H1 (cell line): Measurements from ENCODE around the gene PER2. TPM values are rescaled to one million over a fixed set of nuclear protein-coding genes. Genes with fewer than 3 reads are reported as not detected.
"Not testable (repeated sequence)": the region's sequence is repeated elsewhere in the genome, so short reads cannot be mapped to it uniquely, and the experiment has no call there.

Experiments used
- CTCF ChIA-PET: fragments of 300-600 bp; sonication (Branson Sonifier 250); formaldehyde crosslinking; loops from one replicate; lab custom pipeline; 2021; ENCODE audit not compliant: partially characterized antibody; lab: Charles Lee
- POLR2A ChIA-PET: fragments of 300-600 bp; sonication (Branson Sonifier 250); formaldehyde crosslinking; loops from one replicate; lab custom pipeline; 2021; ENCODE audit warnings: inconsistent platforms; ENCODE audit not compliant: partially characterized antibody; lab: Charles Lee
- DNase-seq, 2 experiments: peaks; one replicate each; pipeline versions ENCODE4 v3.0.0 to v3.0.0-alpha.2; 2010 to 2022; ENCODE audit warnings: low spot score in 2 of 2, low read depth in 1 of 2, mixed read lengths in 1 of 2
- FAIRE-seq: peaks from 2 replicates; lab custom pipeline; 2011; peaks lifted over from hg19 to GRCh38; lab: Jason Lieb, UNC
- H2AFZ ChIP-seq: 2 replicates; pipeline ENCODE4 v1.8.1; 2012; ENCODE audit warnings: low read length, inconsistent platforms
- H2AK5ac ChIP-seq: 2 replicates; pipeline ENCODE4 v1.6.1; 2013; ENCODE audit warnings: low read depth, low read length
- H2BK120ac ChIP-seq: replicated peaks from 2 replicates; pipeline ENCODE3; 2013; ENCODE audit warnings: low read depth, low read length, inconsistent platforms
- H2BK12ac ChIP-seq: 2 replicates; pipeline ENCODE4 v1.6.1; 2013; ENCODE audit warnings: low read depth, low read length
- H2BK15ac ChIP-seq: 2 replicates; pipeline ENCODE4 v1.6.1; 2013; ENCODE audit warnings: low read length
- H2BK20ac ChIP-seq: 2 replicates; pipeline ENCODE4 v1.6.1; 2013; ENCODE audit warnings: low read length
- H2BK5ac ChIP-seq: 2 replicates; pipeline ENCODE4 v1.6.1; 2013; ENCODE audit warnings: low read depth, low read length
- H3K14ac ChIP-seq: 2 replicates; pipeline ENCODE4 v1.6.1; 2013; ENCODE audit warnings: inconsistent platforms; ENCODE audit not compliant: insufficient read length
- H3K18ac ChIP-seq: 2 replicates; pipeline ENCODE4 v1.6.1; 2013; ENCODE audit warnings: low read length; ENCODE audit errors: extremely low read depth
- H3K23ac ChIP-seq: 2 replicates; pipeline ENCODE4 v1.6.1; 2013; ENCODE audit warnings: inconsistent platforms; ENCODE audit not compliant: insufficient read length
- H3K23me2 ChIP-seq: 2 replicates; pipeline ENCODE4 v1.6.1; 2013; ENCODE audit warnings: low read depth, low read length
- H3K27ac ChIP-seq: 2 replicates; pipeline ENCODE4 v1.6.1; 2011; ENCODE audit warnings: low read depth, low read length, inconsistent platforms
- H3K27me3 ChIP-seq, 4 experiments: replicated peaks in 1 of 4; 1 replicate in 1 of 4; 2 replicates in 3 of 4; pipeline versions ENCODE4 v1.6.1 to v1.8.1; 2011 to 2013; ENCODE audit warnings: low read length in 3 of 4, mild to moderate bottlenecking in 3 of 4, inconsistent platforms in 2 of 4, mixed read lengths in 2 of 4, moderate library complexity in 1 of 4; ENCODE audit not compliant: control insufficient read depth in 3 of 4, insufficient read depth in 3 of 4; ENCODE audit errors: extremely low read depth in 1 of 4
- H3K36me3 ChIP-seq, 4 experiments: 2 replicates each; pipeline versions ENCODE4 v1.6.1 to v1.8.1; 2011 to 2013; ENCODE audit warnings: mild to moderate bottlenecking in 4 of 4, low read length in 3 of 4, moderate library complexity in 2 of 4, control low read depth in 1 of 4, inconsistent platforms in 1 of 4; ENCODE audit not compliant: insufficient read depth in 4 of 4, control insufficient read depth in 2 of 4
- H3K4ac ChIP-seq: replicated peaks from 2 replicates; pipeline ENCODE3; 2013; ENCODE audit warnings: low read length, low read depth, mixed read lengths, inconsistent platforms; ENCODE audit not compliant: insufficient read length
- H3K4me1 ChIP-seq, 4 experiments: replicated peaks in 1 of 4; 1 replicate in 1 of 4; 2 replicates in 3 of 4; pipeline versions ENCODE4 v1.6.1 to v1.8.1; 2011 to 2013; ENCODE audit warnings: low read length in 3 of 4, inconsistent platforms in 2 of 4, mixed read lengths in 1 of 4; ENCODE audit not compliant: insufficient read depth in 4 of 4, control insufficient read depth in 3 of 4
- H3K4me2 ChIP-seq, 2 experiments: 2 replicates each; pipeline versions ENCODE4 v1.6.1 to v1.8.1; 2011 to 2013; ENCODE audit warnings: low read depth in 2 of 2, low read length in 2 of 2, control low read depth in 1 of 2, inconsistent platforms in 1 of 2, mild to moderate bottlenecking in 1 of 2; ENCODE audit not compliant: insufficient read depth in 1 of 2
- H3K4me3 ChIP-seq, 4 experiments: fragments of 200-600, 300-600 bp in 1 of 4; sonication (generic), shearing (Covaris generic), sonication (Bioruptor Twin) in 1 of 4; 2 replicates each; pipeline versions ENCODE4 v1.5.1 to v1.8.1; 2011 to 2016; ENCODE audit warnings: low read length in 4 of 4, low read depth in 3 of 4, control low read depth in 2 of 4, inconsistent platforms in 2 of 4, mild to moderate bottlenecking in 2 of 4, mixed read lengths in 1 of 4, moderate library complexity in 1 of 4; ENCODE audit not compliant: insufficient read depth in 2 of 4; ENCODE audit errors: extremely low read depth in 1 of 4
- H3K56ac ChIP-seq: replicated peaks from 2 replicates; pipeline ENCODE3; 2013; ENCODE audit warnings: low read depth, mild to moderate bottlenecking, mixed read lengths, low read length, inconsistent platforms; ENCODE audit not compliant: insufficient read length
- H3K79me1 ChIP-seq: 2 replicates; pipeline ENCODE4 v1.6.1; 2013; ENCODE audit warnings: low read depth, low read length, control low read depth
- H3K79me2 ChIP-seq, 2 experiments: 2 replicates each; pipeline versions ENCODE4 v1.6.1 to v1.8.1; 2012 to 2013; ENCODE audit warnings: low read length in 2 of 2, mild to moderate bottlenecking in 2 of 2, inconsistent platforms in 1 of 2; ENCODE audit not compliant: insufficient read depth in 2 of 2, control insufficient read depth in 1 of 2
- H3K9ac ChIP-seq, 4 experiments: replicated peaks in 1 of 4; 1 replicate in 1 of 4; 2 replicates in 3 of 4; pipeline versions ENCODE4 v1.6.1 to v1.8.1; 2011 to 2013; ENCODE audit warnings: low read depth in 3 of 4, low read length in 3 of 4, control low read depth in 2 of 4, mild to moderate bottlenecking in 2 of 4, moderate library complexity in 2 of 4, inconsistent platforms in 1 of 4; ENCODE audit errors: extremely low read depth in 1 of 4
- H3K9me3 ChIP-seq, 2 experiments: 2 replicates each; pipeline versions ENCODE4 v1.6.1 to v1.8.1; 2012 to 2013; ENCODE audit warnings: mild to moderate bottlenecking in 2 of 2, moderate library complexity in 2 of 2, control low read depth in 1 of 2, inconsistent platforms in 1 of 2, low read depth in 1 of 2, low read length in 1 of 2, mixed read lengths in 1 of 2; ENCODE audit not compliant: insufficient read depth in 2 of 2
- H4K20me1 ChIP-seq, 2 experiments: replicated peaks in 1 of 2; 2 replicates each; pipeline versions ENCODE3 to v1.8.1; 2011 to 2013; ENCODE audit warnings: inconsistent platforms in 2 of 2, low read length in 2 of 2, mild to moderate bottlenecking in 1 of 2; ENCODE audit not compliant: insufficient read depth in 2 of 2, control insufficient read depth in 1 of 2
- H4K5ac ChIP-seq: 2 replicates; pipeline ENCODE4 v1.6.1; 2013; ENCODE audit warnings: low read length, low read depth, mixed read lengths, inconsistent platforms; ENCODE audit not compliant: insufficient read length
- H4K8ac ChIP-seq: 2 replicates; pipeline ENCODE4 v1.8.0; 2013; ENCODE audit warnings: mild to moderate bottlenecking, moderate library complexity, low read length, inconsistent platforms; ENCODE audit not compliant: insufficient read depth; ENCODE audit errors: extremely low read depth
- H4K91ac ChIP-seq: replicated peaks from 2 replicates; pipeline ENCODE3; 2013; ENCODE audit warnings: low read length, mixed read lengths, inconsistent platforms; ENCODE audit not compliant: insufficient read length
- WGBS, 2 experiments: shearing (Covaris generic) in 1 of 2; methylation state at CpG; one replicate each; pipeline versions ENCODE4 v1.1.6 to v1.1.7; 2013 to 2015; ENCODE audit warnings: low lambda C conversion rate in 2 of 2, mixed read lengths in 2 of 2, inconsistent platforms in 1 of 2, low coverage in 1 of 2, missing lambda C conversion rate in 1 of 2; ENCODE audit not compliant: insufficient replicate concordance in 2 of 2, insufficient coverage in 1 of 2, insufficient read length in 1 of 2; ENCODE audit errors: extremely low coverage in 1 of 2, missing lambda C conversion rate in 1 of 2; 5-methylcytosine and 5-hydroxymethylcytosine counted together
- polyA plus RNA-seq, 7 experiments: library from polyadenylated mRNA; depleted of rRNA in 3 of 7; stranded (reverse) in 5 of 7; unstranded in 2 of 7; fragments of >200 nt in 5 of 7; fragments of 200-250 nt in 2 of 7; gene quantifications; 1 replicate in 5 of 7; 2 replicates in 1 of 7; 4 replicates in 1 of 7; pipeline versions ENCODE4 v1.2.1 to v1.2.3, GENCODE V29; 2011 to 2013; ENCODE audit warnings: missing spikeins in 2 of 7, mixed read lengths in 2 of 7
- total RNA-seq: library from RNA; stranded (reverse); fragmentation: NEBNext Ultra II Directional; extraction: Animal tissue kit (Norgen Biotek cat#: 25700); gene quantifications from 2 replicates; pipeline ENCODE4 v1.2.1, GENCODE V29; 2021

The PER2 gene
- total and polyA plus RNA-seq, 2 of the 8 experiments (the other 6 are each of a cell fraction or from before 2014, with no cell fraction given): 0.91 to 5.5 TPM

- H3K79me2 ChIP-seq, H4K5ac ChIP-seq, H4K91ac ChIP-seq, H2AFZ ChIP-seq, H3K4me1 ChIP-seq, H3K36me3 ChIP-seq, H3K9me3 ChIP-seq, FAIRE-seq, H3K4me2 ChIP-seq, H2BK20ac ChIP-seq, H3K9ac ChIP-seq, H3K56ac ChIP-seq, H2BK15ac ChIP-seq, POLR2A ChIA-PET, H3K23ac ChIP-seq, H4K20me1 ChIP-seq, H3K27me3 ChIP-seq, H3K23me2 ChIP-seq, H3K79me1 ChIP-seq, H2AK5ac ChIP-seq, H2BK12ac ChIP-seq, DNase-seq, H3K18ac ChIP-seq, H2BK120ac ChIP-seq, H3K4me3 ChIP-seq, H3K14ac ChIP-seq, H3K4ac ChIP-seq, H2BK5ac ChIP-seq, H4K8ac ChIP-seq, H3K27ac ChIP-seq: not testable (repeated sequence)
- 87% methylated on average over 14 of the region's 14 CpGs; no CpG with 5 or more reads in 1 of the 2 experiments for WGBS, 2 experiments
- CTCF ChIA-PET: interaction anchor here (0.7 to 1.2 kb wide), 6 partner anchors 10 to 795 kb away, joined by 3 to 4 read pairs (median 4); no protein-coding TSS in a partner anchor
Measured at GRCh38 chr2:238310721-238311120, 22.3 kb upstream of the PER2 start.
